Peyer's patch (tissue), 4 donors: Measurements from ENCODE around the gene GOLGA6L6.
"Not testable (repeated sequence)": the region's sequence is repeated elsewhere in the genome, so short reads cannot be mapped to it uniquely, and the experiment has no call there.

ENCODE experiments used
- CTCF ChIP-seq, 6 experiments: fragments of 450-650 bp in 4 of 6; fragments of 200-600 bp in 2 of 6; sonication (generic) in 1 of 6; IDR thresholded peaks; one replicate each; pipeline ENCODE4 v1.5.1; 2017 to 2019; ENCODE audit warnings: antibody characterized with exemption in 6 of 6, mild to moderate bottlenecking in 3 of 6, moderate library complexity in 1 of 6
- POLR2A ChIP-seq, 2 donors: fragments of 450-650 bp; IDR thresholded peaks; one replicate each; pipeline ENCODE4 v1.5.1; 2017; ENCODE audit warnings: antibody characterized with exemption in 2 of 2, mild to moderate bottlenecking in 2 of 2, moderate library complexity in 2 of 2

GRCh38 chr15:20551289-20551688, 9.7 kb upstream of the GOLGA6L6 start:
- TF ChIP-seq CTCF, POLR2A (IDR thresholded peaks at IDR 0.05): not testable (repeated sequence)
